Measurements from ENCODE around the gene GPR142. TPM values are rescaled to one million over a fixed set of nuclear protein-coding genes. Genes with fewer than 3 reads are reported as not detected.

The GPR142 gene
- total RNA-seq, 1 experiment from 2014 or later: 0.33 TPM

DNA sequence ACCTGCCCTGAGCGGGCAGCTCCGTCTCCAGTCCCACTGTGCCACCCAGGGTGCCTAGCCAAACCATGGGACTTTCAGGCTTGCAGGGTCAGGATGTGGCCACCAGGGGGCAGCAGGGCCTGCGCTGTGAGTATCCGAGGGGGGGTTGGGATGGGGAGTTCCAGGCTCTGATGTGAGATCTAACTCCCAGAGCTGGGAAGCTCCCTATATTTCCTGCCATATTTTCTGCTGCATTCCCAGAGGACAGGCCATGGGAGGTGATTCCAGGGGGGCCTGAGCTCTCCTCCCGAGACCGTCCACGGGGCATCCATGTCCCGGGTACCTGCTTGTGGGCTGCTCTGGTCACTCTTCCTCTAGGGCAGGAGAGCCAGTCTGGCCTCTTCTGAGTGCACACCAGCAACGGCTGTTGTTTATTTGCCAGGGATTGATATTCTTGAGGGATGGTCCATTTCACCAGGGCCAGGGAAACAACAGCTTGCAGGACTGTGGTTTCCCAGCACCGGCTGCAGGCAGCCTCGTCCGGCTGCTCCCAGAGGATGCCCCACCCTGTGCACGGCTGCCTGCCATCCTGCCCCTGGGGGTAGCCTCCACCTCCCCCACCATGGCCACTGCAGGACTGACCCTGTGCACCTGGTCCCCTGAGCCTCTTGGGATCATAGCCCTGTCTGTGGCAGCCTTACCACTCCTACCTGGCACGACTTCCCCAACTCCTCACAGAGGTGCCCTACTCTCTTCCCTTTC, 1.2 kb downstream of the GPR142 start:
- Mint-ChIP-seq H3K27me3 (ENCODE audit: low read depth) (peaks cover 56% of the 10 kb centered on the region), H3K4me3 (peak overlapping the region in 1 of 2 experiments; percentile 26; a peak in 1 of 5 replicates), H3K36me3 (ENCODE audit: insufficient read depth in 1 of 3, low read depth in 3 of 3) (no peaks in the 10 kb centered on the region), H3K4me1 (peaks cover 8 to 11% of the 10 kb centered on the region in 2 experiments), H3K27ac (no peak overlapping the region), H3K9me3 (no peaks in the 10 kb centered on the region; a peak in 1 of 5 replicates)
- Histone ChIP-seq H2AK5ac (ENCODE audit: insufficient read length, low read length) (no peak overlapping the region), H2BK20ac (ENCODE audit: low read depth, low read length, poor library complexity, severe bottlenecking) (no peak overlapping the region), H4K20me1 (ENCODE audit: control insufficient read depth, insufficient read depth, insufficient read length) (no peaks in the 10 kb centered on the region), H3K27me3 (ENCODE audit: insufficient read depth, low read length) (no peaks in the 10 kb centered on the region), H3K18ac (ENCODE audit: insufficient read length, low read depth, low read length) (no peak overlapping the region), H4K8ac (replicated peaks; ENCODE audit: insufficient read length, low read depth, low read length) (no peak overlapping the region), H3K56ac (ENCODE audit: insufficient read length, low read depth, low read length) (no peak overlapping the region), H2BK15ac (ENCODE audit: low read depth, low read length) (no peak overlapping the region), H3K23me2 (ENCODE audit: insufficient read length, low read depth, low read length, poor library complexity, severe bottlenecking) (no peaks in the 10 kb centered on the region), H2BK5ac (ENCODE audit: insufficient read length, low read length) (no peak overlapping the region), H4K5ac (ENCODE audit: insufficient read length, low read depth, low read length) (no peak overlapping the region), H3K4me2 (ENCODE audit: insufficient read depth, insufficient read length, low read length) (no peak overlapping the region), H3K27ac (ENCODE audit: insufficient read length, low read depth, low read length) (no peak overlapping the region), H3K9ac (ENCODE audit: extremely low read depth, insufficient read length, low read length) (no peak overlapping the region), H3K79me2 (ENCODE audit: insufficient read depth, low read length) (no peaks in the 10 kb centered on the region), H2AFZ (ENCODE audit: low read length) (no peak overlapping the region), H3T11ph (ENCODE audit: low read length) (no peak overlapping the region), H4K91ac (ENCODE audit: insufficient read length, low read depth, low read length) (no peak overlapping the region), H3K23ac (ENCODE audit: insufficient read length, low read depth, low read length) (no peak overlapping the region), H3K14ac (ENCODE audit: insufficient read depth, low read length) (no peak overlapping the region), H2BK12ac (ENCODE audit: insufficient read length, low read depth, low read length) (no peak overlapping the region), H3K4me1 (ENCODE audit: insufficient read depth, low read length) (no peaks in the 10 kb centered on the region), H3K9me3 (ENCODE audit: control insufficient read depth, low read depth, low read length) (no peaks in the 10 kb centered on the region), H2BK120ac (ENCODE audit: low read depth, low read length, poor library complexity, severe bottlenecking) (no peak overlapping the region), H3K79me1 (ENCODE audit: insufficient read depth, low read depth, low read length, poor library complexity, severe bottlenecking) (no peaks in the 10 kb centered on the region), H3K4ac (ENCODE audit: low read depth, low read length) (no peak overlapping the region)
- WGBS (ENCODE audit: extremely low coverage, insufficient read length, low lambda C conversion rate): no CpG with 5 or more reads among the region's 14 CpGs
- TF ChIP-seq, protein P1, sequence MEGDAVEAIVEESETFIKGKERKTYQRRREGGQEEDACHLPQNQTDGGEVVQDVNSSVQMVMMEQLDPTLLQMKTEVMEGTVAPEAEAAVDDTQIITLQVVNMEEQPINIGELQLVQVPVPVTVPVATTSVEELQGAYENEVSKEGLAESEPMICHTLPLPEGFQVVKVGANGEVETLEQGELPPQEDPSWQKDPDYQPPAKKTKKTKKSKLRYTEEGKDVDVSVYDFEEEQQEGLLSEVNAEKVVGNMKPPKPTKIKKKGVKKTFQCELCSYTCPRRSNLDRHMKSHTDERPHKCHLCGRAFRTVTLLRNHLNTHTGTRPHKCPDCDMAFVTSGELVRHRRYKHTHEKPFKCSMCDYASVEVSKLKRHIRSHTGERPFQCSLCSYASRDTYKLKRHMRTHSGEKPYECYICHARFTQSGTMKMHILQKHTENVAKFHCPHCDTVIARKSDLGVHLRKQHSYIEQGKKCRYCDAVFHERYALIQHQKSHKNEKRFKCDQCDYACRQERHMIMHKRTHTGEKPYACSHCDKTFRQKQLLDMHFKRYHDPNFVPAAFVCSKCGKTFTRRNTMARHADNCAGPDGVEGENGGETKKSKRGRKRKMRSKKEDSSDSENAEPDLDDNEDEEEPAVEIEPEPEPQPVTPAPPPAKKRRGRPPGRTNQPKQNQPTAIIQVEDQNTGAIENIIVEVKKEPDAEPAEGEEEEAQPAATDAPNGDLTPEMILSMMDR (conservative IDR thresholded peaks at IDR 0.05): peak; percentile 91
- DNase-seq: peak; percentile 85
